ENCODE results near the gene GPC6. TPM values are rescaled to one million over a fixed set of nuclear protein-coding genes. Genes with fewer than 3 reads are reported as not detected.

The GPC6 gene
- total and polyA plus RNA-seq, 12 donors = 0.15 to 5.4 (median 2.5) TPM

GRCh38 chr13:94140027-94140426 is 913.4 kb downstream of the GPC6 start:
- ATAC-seq = no peak
- Histone ChIP-seq H3K27me3 (no peaks in the 10 kb centered on the region), H3K4me3 (no peak overlapping the region), H3K36me3 (no peaks in the 10 kb centered on the region), H3K27ac (no peak overlapping the region), H3K4me1 (no peaks in the 10 kb centered on the region), H3K9me3 (peaks cover 0 to 4% (median 0%) of the 10 kb centered on the region in 11 donors)
- DNase-seq = no peak
- intact Hi-C loops (cut with DNase I) = no loop called here
- 72 to 76% methylated on average over 2 of the region's 2 CpGs for WGBS, 2 donors
- TF ChIP-seq, protein P1, sequence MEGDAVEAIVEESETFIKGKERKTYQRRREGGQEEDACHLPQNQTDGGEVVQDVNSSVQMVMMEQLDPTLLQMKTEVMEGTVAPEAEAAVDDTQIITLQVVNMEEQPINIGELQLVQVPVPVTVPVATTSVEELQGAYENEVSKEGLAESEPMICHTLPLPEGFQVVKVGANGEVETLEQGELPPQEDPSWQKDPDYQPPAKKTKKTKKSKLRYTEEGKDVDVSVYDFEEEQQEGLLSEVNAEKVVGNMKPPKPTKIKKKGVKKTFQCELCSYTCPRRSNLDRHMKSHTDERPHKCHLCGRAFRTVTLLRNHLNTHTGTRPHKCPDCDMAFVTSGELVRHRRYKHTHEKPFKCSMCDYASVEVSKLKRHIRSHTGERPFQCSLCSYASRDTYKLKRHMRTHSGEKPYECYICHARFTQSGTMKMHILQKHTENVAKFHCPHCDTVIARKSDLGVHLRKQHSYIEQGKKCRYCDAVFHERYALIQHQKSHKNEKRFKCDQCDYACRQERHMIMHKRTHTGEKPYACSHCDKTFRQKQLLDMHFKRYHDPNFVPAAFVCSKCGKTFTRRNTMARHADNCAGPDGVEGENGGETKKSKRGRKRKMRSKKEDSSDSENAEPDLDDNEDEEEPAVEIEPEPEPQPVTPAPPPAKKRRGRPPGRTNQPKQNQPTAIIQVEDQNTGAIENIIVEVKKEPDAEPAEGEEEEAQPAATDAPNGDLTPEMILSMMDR (IDR thresholded peaks at IDR 0.05) = no peak

DNA sequence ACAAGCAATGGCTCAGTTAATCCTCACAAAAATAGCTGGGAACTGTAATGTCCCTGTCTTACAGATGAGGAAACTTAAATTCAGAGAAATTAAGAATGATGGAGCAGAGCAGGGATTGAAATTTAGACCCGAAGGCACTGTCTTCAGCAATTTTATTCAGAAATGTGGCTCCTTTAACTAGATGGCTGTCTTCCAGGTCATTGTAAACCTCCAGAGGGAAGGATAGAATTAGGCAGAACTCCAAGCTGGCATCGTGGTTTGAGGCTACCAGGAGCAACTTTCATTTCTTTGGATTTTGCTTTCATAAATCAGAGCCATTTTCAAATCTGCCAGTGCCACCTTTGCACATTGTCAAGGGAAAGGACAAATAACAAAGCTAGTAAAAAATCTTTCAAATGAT is 913.9 kb downstream of the GPC6 start:
- TF ChIP-seq, protein P1 (IDR thresholded peaks at IDR 0.05) = no peak
- intact Hi-C loops (cut with DNase I) = no loop called here

GRCh38 chr13:94143624-94144350 is 917.2 kb downstream of the GPC6 start:
- intact Hi-C loops (cut with DNase I) = no loop called here
- 76 to 77% methylated on average over 11 of the region's 11 CpGs for WGBS, 2 donors
- Histone ChIP-seq H3K9me3 (peaks cover 0 to 4% (median 0%) of the 10 kb centered on the region in 11 donors), H3K36me3 (no peaks in the 10 kb centered on the region), H3K4me3 (no peak overlapping the region), H3K4me1 (no peaks in the 10 kb centered on the region), H3K27ac (no peak overlapping the region), H3K27me3 (no peaks in the 10 kb centered on the region)
- TF ChIP-seq, protein P1 (IDR thresholded peaks at IDR 0.05) = no peak
- DNase-seq (no peak), ATAC-seq (no peak)

More for the DNA sequence above, 913.9 kb downstream of the GPC6 start:
- H3K36me3 ChIP-seq = no peaks in the 10 kb centered on the region
- no peak overlapping the region for H3K4me3 ChIP-seq
- no peak overlapping the region for H3K27ac ChIP-seq
- ATAC-seq (no peak), DNase-seq (no peak)
- WGBS, 2 donors = 52 to 54% methylated on average over 2 of the region's 2 CpGs
- H3K27me3 ChIP-seq = no peaks in the 10 kb centered on the region
- H3K9me3 ChIP-seq = peaks cover 0 to 4% (median 0%) of the 10 kb centered on the region in 11 donors
- no peaks in the 10 kb centered on the region for H3K4me1 ChIP-seq

DNA sequence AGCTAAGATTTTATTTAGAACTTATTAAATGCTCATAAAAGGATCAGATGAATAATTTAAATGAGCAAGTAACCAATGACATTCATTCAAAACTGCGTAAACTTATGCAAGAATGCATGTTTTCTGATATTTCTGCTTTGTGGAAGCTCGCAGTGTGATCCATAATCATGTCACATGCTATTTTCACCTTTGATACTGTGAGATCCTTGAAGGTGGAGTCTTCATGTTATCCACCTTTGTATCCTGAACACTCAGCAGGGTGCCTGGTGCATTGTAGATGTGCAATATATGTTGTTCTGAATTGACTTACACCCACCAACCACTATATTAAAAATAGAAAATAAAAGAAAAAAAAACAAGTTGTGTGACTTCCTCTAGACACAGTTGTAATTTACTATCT is 919.4 kb downstream of the GPC6 start:
- WGBS, 2 donors = 48 to 71% methylated on average over 2 of the region's 2 CpGs

More for the DNA sequence above, 919.4 kb downstream of the GPC6 start:
- no peaks in the 10 kb centered on the region for H3K36me3 ChIP-seq
- no peaks in the 10 kb centered on the region for H3K9me3 ChIP-seq
- H3K4me3 ChIP-seq = no peak overlapping the region
- TF ChIP-seq, protein P1 (IDR thresholded peaks at IDR 0.05) = no peak
- H3K4me1 ChIP-seq = no peaks in the 10 kb centered on the region
- intact Hi-C loops (cut with DNase I) = no loop called here
- ATAC-seq (no peak), DNase-seq (no peak)
- no peak overlapping the region for H3K27ac ChIP-seq
- H3K27me3 ChIP-seq = no peaks in the 10 kb centered on the region

Measured in heart right ventricle (tissue), 16 donors.